MM.1S (cell line): ENCODE measurements around the gene MEG3.

Experiments
- DNase-seq: peaks from one replicate; pipeline ENCODE4 v3.0.0-alpha.2; 2015
- H2AFZ ChIP-seq: fragments of 300-600 bp; sonication (generic); 2 replicates; pipeline ENCODE4 v1.6.0; 2016; ENCODE audit warnings: antibody characterized with exemption, low read length
- H3F3A ChIP-seq: fragments of 300-600 bp; sonication (generic); 2 replicates; pipeline ENCODE4 v1.6.1; 2016; ENCODE audit warnings: mild to moderate bottlenecking, antibody characterized with exemption, low read length, moderate library complexity, mixed read lengths; ENCODE audit not compliant: insufficient read depth
- H3K27ac ChIP-seq: fragments of 300-600 bp; sonication (generic); 2 replicates; pipeline ENCODE4 v1.5.1; 2016; ENCODE audit warnings: mild to moderate bottlenecking, low read length
- H3K27me3 ChIP-seq: fragments of 300-600 bp; sonication (generic); replicated peaks from 2 replicates; pipeline ENCODE4 v1.6.0; 2016; ENCODE audit warnings: low read length; ENCODE audit not compliant: insufficient read depth
- H3K36me3 ChIP-seq: fragments of 300-600 bp; sonication (generic); replicated peaks from 2 replicates; pipeline ENCODE4 v1.6.1; 2016; ENCODE audit warnings: mild to moderate bottlenecking, low read length, mixed read lengths; ENCODE audit not compliant: insufficient read depth
- H3K4me1 ChIP-seq: fragments of 300-600 bp; sonication (generic); 2 replicates; pipeline ENCODE4 v1.6.1; 2016; ENCODE audit warnings: low read length, mixed read lengths
- H3K4me2 ChIP-seq: fragments of 300-600 bp; sonication (generic); 2 replicates; pipeline ENCODE4 v1.6.0; 2016; ENCODE audit warnings: low read depth, low read length
- H3K4me3 ChIP-seq: fragments of 300-600 bp; sonication (generic); 2 replicates; pipeline ENCODE4 v1.5.1; 2016; ENCODE audit warnings: low read length, mixed read lengths
- H3K79me2 ChIP-seq: fragments of 300-600 bp; sonication (generic); 2 replicates; pipeline ENCODE4 v1.6.1; 2016; ENCODE audit warnings: mixed run types, low read length, mixed read lengths
- H3K9ac ChIP-seq: fragments of 300-600 bp; sonication (generic); 2 replicates; pipeline ENCODE4 v1.6.1; 2016; ENCODE audit warnings: low read length, mixed read lengths
- H3K9me2 ChIP-seq: fragments of 300-600 bp; sonication (generic); replicated peaks from 2 replicates; pipeline ENCODE4 v1.6.1; 2016; ENCODE audit warnings: mild to moderate bottlenecking, low read length, mixed read lengths; ENCODE audit not compliant: insufficient read depth
- H3K9me3 ChIP-seq: fragments of 300-600 bp; sonication (generic); replicated peaks from 2 replicates; pipeline ENCODE4 v1.6.1; 2016; ENCODE audit warnings: mild to moderate bottlenecking, low read length, mixed read lengths; ENCODE audit not compliant: insufficient read depth
- H4K20me1 ChIP-seq: fragments of 300-600 bp; sonication (generic); 2 replicates; pipeline ENCODE4 v1.6.1; 2016; ENCODE audit warnings: mild to moderate bottlenecking, low read length, moderate library complexity, mixed read lengths; ENCODE audit not compliant: insufficient read depth
- EZH2 ChIP-seq: fragments of 300-600 bp; sonication (generic); optimal IDR thresholded peaks from 2 replicates; pipeline ENCODE3; 2017; ENCODE audit warnings: low read depth, mild to moderate bottlenecking, antibody characterized with exemption, low read length, mixed read lengths
- EZH2phosphoT487 ChIP-seq: fragments of 300-600 bp; sonication (generic); IDR thresholded peaks from 2 replicates; pipeline ENCODE4 v1.6.1; 2018; ENCODE audit warnings: antibody characterized with exemption, low read length
- TF ChIP-seq, protein P1 (sequence below): fragments of 300-600 bp; sonication (generic); IDR thresholded peaks from 2 replicates; pipeline ENCODE4 v1.5.1; 2016; ENCODE audit warnings: antibody characterized with exemption, low read length, mixed read lengths

MEG3 gene

DNA sequence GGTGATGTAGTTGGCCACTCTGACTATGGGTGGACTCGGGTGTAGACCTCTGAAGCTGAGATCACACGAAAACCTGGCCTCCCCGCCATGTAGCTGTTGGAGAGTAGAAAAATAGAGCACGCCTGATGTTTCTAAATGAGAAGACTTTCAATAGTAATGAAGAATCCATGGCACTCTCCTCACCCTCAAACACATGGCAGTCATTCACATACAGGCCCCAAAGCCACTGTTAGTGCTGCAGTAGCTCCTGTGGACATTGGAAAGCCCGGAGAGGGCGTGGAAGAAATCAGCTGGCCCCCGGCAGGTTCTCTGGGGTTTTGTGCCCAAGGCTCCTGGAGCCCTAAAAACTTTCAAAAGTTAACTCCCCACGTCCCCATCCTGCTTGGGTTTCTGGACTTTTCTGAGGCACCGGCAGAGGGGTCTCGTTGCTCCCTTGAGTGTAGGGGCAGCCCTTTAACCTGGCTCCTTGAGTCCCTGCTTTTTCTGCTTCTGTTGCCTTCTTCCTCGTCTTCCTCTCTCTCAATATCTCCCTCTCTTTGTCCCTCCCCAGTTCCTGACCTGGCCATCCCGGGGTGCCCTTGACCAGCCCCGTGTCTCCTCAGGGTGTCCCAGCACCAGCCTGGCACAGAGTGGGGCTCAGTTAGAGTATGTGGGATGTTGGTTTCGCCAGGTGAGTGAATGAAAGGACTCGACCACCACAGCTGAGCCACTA is 8.3 kb downstream of the MEG3 start:
- DNase-seq = no peak
- Histone ChIP-seq H3K9me2 (no peaks in the 10 kb centered on the region), H3K79me2 (no peaks in the 10 kb centered on the region), H3K4me1 (no peaks in the 10 kb centered on the region), H3K4me2 (no peak overlapping the region), H3K4me3 (no peak overlapping the region), H3K36me3 (no peaks in the 10 kb centered on the region), H3K9me3 (no peaks in the 10 kb centered on the region), H3K9ac (no peak overlapping the region), H3K27ac (no peak overlapping the region), H3F3A (no peaks in the 10 kb centered on the region), H3K27me3 (peaks cover 51% of the 10 kb centered on the region), H2AFZ (no peak overlapping the region), H4K20me1 (no peaks in the 10 kb centered on the region)
- TF ChIP-seq, protein P1, sequence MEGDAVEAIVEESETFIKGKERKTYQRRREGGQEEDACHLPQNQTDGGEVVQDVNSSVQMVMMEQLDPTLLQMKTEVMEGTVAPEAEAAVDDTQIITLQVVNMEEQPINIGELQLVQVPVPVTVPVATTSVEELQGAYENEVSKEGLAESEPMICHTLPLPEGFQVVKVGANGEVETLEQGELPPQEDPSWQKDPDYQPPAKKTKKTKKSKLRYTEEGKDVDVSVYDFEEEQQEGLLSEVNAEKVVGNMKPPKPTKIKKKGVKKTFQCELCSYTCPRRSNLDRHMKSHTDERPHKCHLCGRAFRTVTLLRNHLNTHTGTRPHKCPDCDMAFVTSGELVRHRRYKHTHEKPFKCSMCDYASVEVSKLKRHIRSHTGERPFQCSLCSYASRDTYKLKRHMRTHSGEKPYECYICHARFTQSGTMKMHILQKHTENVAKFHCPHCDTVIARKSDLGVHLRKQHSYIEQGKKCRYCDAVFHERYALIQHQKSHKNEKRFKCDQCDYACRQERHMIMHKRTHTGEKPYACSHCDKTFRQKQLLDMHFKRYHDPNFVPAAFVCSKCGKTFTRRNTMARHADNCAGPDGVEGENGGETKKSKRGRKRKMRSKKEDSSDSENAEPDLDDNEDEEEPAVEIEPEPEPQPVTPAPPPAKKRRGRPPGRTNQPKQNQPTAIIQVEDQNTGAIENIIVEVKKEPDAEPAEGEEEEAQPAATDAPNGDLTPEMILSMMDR = no peak
- TF ChIP-seq EZH2 (no peak), EZH2phosphoT487 (no peak)

- no peaks in the 10 kb centered on the region for H3K79me2 ChIP-seq
- H3K9ac ChIP-seq = no peak overlapping the region
- no peak for DNase-seq
- H3K27me3 ChIP-seq = peaks cover 53% of the 10 kb centered on the region
- no peak overlapping the region for H2AFZ ChIP-seq
- H4K20me1 ChIP-seq = no peaks in the 10 kb centered on the region
- TF ChIP-seq EZH2phosphoT487 = no peak
- TF ChIP-seq, protein P1 = no peak
- H3F3A ChIP-seq = no peaks in the 10 kb centered on the region
- H3K4me2 ChIP-seq = no peak overlapping the region
- H3K9me3 ChIP-seq = no peaks in the 10 kb centered on the region
- H3K36me3 ChIP-seq = no peaks in the 10 kb centered on the region
- H3K4me1 ChIP-seq = no peaks in the 10 kb centered on the region
- H3K9me2 ChIP-seq = no peaks in the 10 kb centered on the region
- no peak overlapping the region for H3K4me3 ChIP-seq
- no peak overlapping the region for H3K27ac ChIP-seq
Observed at GRCh38 chr14:100834794-100835547, 9.1 kb downstream of the MEG3 start.

- Histone ChIP-seq H3K79me2 (no peaks in the 10 kb centered on the region), H3K4me3 (no peak overlapping the region), H3K4me1 (no peaks in the 10 kb centered on the region), H3K9me2 (no peaks in the 10 kb centered on the region), H3K36me3 (no peaks in the 10 kb centered on the region), H3F3A (no peaks in the 10 kb centered on the region), H3K9ac (no peak overlapping the region), H3K27me3 (peaks cover 53% of the 10 kb centered on the region), H3K27ac (no peak overlapping the region), H3K4me2 (no peak overlapping the region), H4K20me1 (no peaks in the 10 kb centered on the region), H2AFZ (no peak overlapping the region), H3K9me3 (no peaks in the 10 kb centered on the region)
- no peak for DNase-seq
- TF ChIP-seq EZH2phosphoT487 (no peak), EZH2 (no peak)
- TF ChIP-seq, protein P1 = no peak
Observed at GRCh38 chr14:100835548-100836310, 9.8 kb downstream of the MEG3 start.
